GM12878 (cell line): ENCODE data around the gene LST1. TPM values are rescaled to one million over a fixed set of nuclear protein-coding genes. Genes with fewer than 3 reads are reported as not detected.
A peak's percentile ranks its signal among the peaks of the same experiment; 100 is the strongest.

Experiments
- ATAC-seq: fragments of 200-7000 bp; cut with Tn5 transposase; 3 replicates; pipeline ENCODE4 v1.9.1; 2020; ENCODE audit warnings: mild to moderate bottlenecking, moderate library complexity
- BruUV-seq: library from RNA; stranded (reverse); fragments of 400-500 nt; replicated peaks from 2 replicates; lab custom pipeline; 2021; lab: Mats Ljungman, UMichigan
- CTCF ChIA-PET: fragments of 300-600 bp; sonication (Branson Sonifier 250); formaldehyde crosslinking; extraction: SDS; loops from one replicate; lab custom pipeline; 2021; ENCODE audit warnings: inconsistent platforms; lab: Yijun Ruan, JAX
- POLR2A ChIA-PET: fragments of 350-600 bp; formaldehyde crosslinking; extraction: SDS; loops from one replicate; lab custom pipeline; 2021; ENCODE audit warnings: inconsistent platforms; lab: Charles Lee
- RAD21 ChIA-PET: fragments of 300-600 bp; sonication (Branson Sonifier 250); formaldehyde crosslinking; loops from one replicate; lab custom pipeline; 2023; ENCODE audit warnings: antibody characterized with exemption; ENCODE audit not compliant: unreplicated experiment; lab: Charles Lee
- SMC1A ChIA-PET: fragments of 300-600 bp; sonication (Branson Sonifier 250); formaldehyde crosslinking; loops from one replicate; lab custom pipeline; 2023; ENCODE audit not compliant: unreplicated experiment, uncharacterized antibody; lab: Charles Lee
- DNase-seq: peaks from one replicate; pipeline ENCODE4 v3.0.0-alpha.2; 2011; ENCODE audit warnings: low read depth, low spot score
- FAIRE-seq: peaks from 3 replicates; lab custom pipeline; 2011; peaks lifted over from hg19 to GRCh38; lab: Jason Lieb, UNC
- H2AFZ ChIP-seq: 2 replicates; pipeline ENCODE4 v1.6.0; 2011; ENCODE audit warnings: low read depth, low read length, control low read depth; ENCODE audit not compliant: control insufficient read depth
- H3K27ac ChIP-seq: 2 replicates; pipeline ENCODE4 v1.5.1; 2011; ENCODE audit warnings: control low read depth; ENCODE audit not compliant: control insufficient read depth, insufficient read depth
- H3K27me3 ChIP-seq, 2 experiments: replicated peaks in 1 of 2; 2 replicates each; pipeline versions ENCODE4 v1.6.0 to v1.6.1; 2011; ENCODE audit warnings: low read length in 1 of 2; ENCODE audit not compliant: control insufficient read depth in 2 of 2, insufficient read depth in 2 of 2
- H3K36me3 ChIP-seq, 2 experiments: 2 replicates each; pipeline ENCODE4 v1.5.1; 2011; ENCODE audit warnings: low read length in 1 of 2; ENCODE audit not compliant: control insufficient read depth in 2 of 2, insufficient read depth in 2 of 2
- H3K4me1 ChIP-seq: 2 replicates; pipeline ENCODE4 v1.6.1; 2011; ENCODE audit warnings: mild to moderate bottlenecking, low read length, moderate library complexity, mixed read lengths; ENCODE audit not compliant: control insufficient read depth, insufficient read depth
- H3K4me2 ChIP-seq: 2 replicates; pipeline ENCODE4 v1.6.0; 2011; ENCODE audit warnings: control low read depth; ENCODE audit not compliant: control insufficient read depth, insufficient read depth
- H3K4me3 ChIP-seq: fragments of 200-600 bp; sonication (generic); 2 replicates; pipeline ENCODE4 v1.5.1; 2016
- H3K79me2 ChIP-seq: 2 replicates; pipeline ENCODE4 v1.6.0; 2011; ENCODE audit warnings: low read length; ENCODE audit not compliant: control insufficient read depth, insufficient read depth
- H3K9ac ChIP-seq: 2 replicates; pipeline ENCODE4 v1.8.0; 2011; ENCODE audit warnings: low read length, control low read depth, mixed read lengths; ENCODE audit not compliant: control insufficient read depth, insufficient read depth
- H3K9me3 ChIP-seq: replicated peaks from 3 replicates; pipeline ENCODE4 v1.5.1; 2011; ENCODE audit warnings: mild to moderate bottlenecking, low read length; ENCODE audit not compliant: control insufficient read depth, insufficient read depth
- H4K20me1 ChIP-seq: 2 replicates; pipeline ENCODE4 v1.6.0; 2011; ENCODE audit not compliant: control insufficient read depth, insufficient read depth
- CHD2 ChIP-seq: IDR thresholded peaks from 2 replicates; pipeline ENCODE4 v1.6.1; 2011; ENCODE audit warnings: low read depth, low read length, improper control_type of control experiment, borderline replicate concordance
- POU2F2 ChIP-seq: IDR thresholded peaks from 3 replicates; pipeline ENCODE4 v1.6.1; 2011; ENCODE audit warnings: low read depth, mild to moderate bottlenecking, low read length, borderline replicate concordance
- SMC3 ChIP-seq: IDR thresholded peaks from 2 replicates; pipeline ENCODE4 v1.6.1; 2011; ENCODE audit warnings: low read length, improper control_type of control experiment, borderline replicate concordance
- WGBS: methylation state at CpG from one replicate; pipeline ENCODE4 v1.1.6; 2016; ENCODE audit warnings: low lambda C conversion rate; ENCODE audit not compliant: insufficient replicate concordance, insufficient coverage; ENCODE audit errors: missing lambda C conversion rate; 5-methylcytosine and 5-hydroxymethylcytosine counted together
- in situ Hi-C: fragments of 300-500 bp; cut with MboI; formaldehyde crosslinking; loops from 9 replicates; pipeline ENCODE4 v1.14.3; 2018; ENCODE audit warnings: mixed read lengths
- intact Hi-C: fragments of 100-400 bp; cut with micrococcal nuclease; formaldehyde crosslinking; loops from one replicate; pipeline ENCODE4 v1.14.2; 2022; ENCODE audit not compliant: unreplicated experiment
- polyA plus RNA-seq, 11 experiments: library from polyadenylated mRNA; depleted of rRNA in 4 of 11; unstranded in 6 of 11; stranded (reverse) in 5 of 11; fragments of >200 nt; fragmentation: Nextera tagmentation in 4 of 11; fragmentation: Illumina TruSeq in 1 of 11; extraction: Ambion mirVana in 4 of 11; extraction: Trizol in 1 of 11; gene quantifications; 1 replicate in 1 of 11; 2 replicates in 10 of 11; pipeline versions ENCODE4 v1.2.1 to v1.2.3, GENCODE V29; 2011 to 2016; ENCODE audit warnings: inconsistent platforms in 2 of 11, missing spikeins in 2 of 11, low read depth in 1 of 11
- total RNA-seq, 4 experiments: library from RNA; depleted of rRNA in 3 of 4; stranded (reverse); fragments of >200 nt in 3 of 4; fragmentation: Illumina TruSeq in 1 of 4; extraction: Trizol in 1 of 4; gene quantifications; 2 replicates each; pipeline versions ENCODE4 v1.2.1 to v1.2.3, GENCODE V29; 2013 to 2021

LST1 gene
- total and polyA plus RNA-seq, 10 of the 15 experiments (the other 5 are each of a cell fraction or from before 2014, with no cell fraction given), result 4.1 to 35.5 (median 16.4) TPM

- ChIA-PET CTCF (interaction anchor here (0.6 to 34.8 kb wide), 11 partner anchors 9 to 721 kb away, joined by 3 to 2098 read pairs (median 3); partner anchors contain the start of genes C6orf47, DXO, HSPA1B and LST1), POLR2A (interaction anchor here (0.6 to 4.8 kb wide), 26 partner anchors 10 to 655 kb away, joined by 3 to 56 read pairs (median 4); partner anchors contain the start of genes ABHD16A, BAG6, C6orf47 and GPANK1), RAD21 (interaction anchor here (0.9 to 16.9 kb wide), 14 partner anchors 9 to 289 kb away, joined by 3 to 668 read pairs (median 5); partner anchors contain the start of genes ABHD16A, HSPA1B, LTB and MICB), SMC1A (interaction anchor here (0.8 to 34.7 kb wide), 15 partner anchors 10 to 296 kb away, joined by 3 to 1989 read pairs (median 4); partner anchors contain the start of genes ABHD16A, LST1, LTA and LTB)
- no peaks in the 10 kb centered on the region for H3K27me3 ChIP-seq
- intact Hi-C loops (loop anchor here (1.0 to 10.0 kb wide), 2 partner anchors 48 to 364 kb away; partner anchors contain the start of gene ZBTB12), in situ Hi-C loops (loop anchor here (5.0 to 10.0 kb wide), 2 partner anchors 49 to 294 kb away; no protein-coding TSS in a partner anchor)
- TSS peak; percentile 74 for BruUV-seq
- ATAC-seq (peak; percentile 55), FAIRE-seq (no peak), DNase-seq (no peak)
- H3K79me2 ChIP-seq, result peaks cover 69% of the 10 kb centered on the region
- H3K4me2 ChIP-seq, result peak overlapping the region; percentile 85
- peaks cover 18 to 32% of the 10 kb centered on the region in 2 experiments for H3K36me3 ChIP-seq
- TF ChIP-seq CHD2, result peak; percentile 57; the same call in 1 of the 2 replicates
- TF ChIP-seq POU2F2, result no peak
- TF ChIP-seq SMC3, result peak; percentile 20; the same call in 1 of the 2 replicates
- H3K4me3 ChIP-seq, result peak overlapping the region; percentile 94
- no peaks in the 10 kb centered on the region for H3K4me1 ChIP-seq
- H3K9me3 ChIP-seq, result no peaks in the 10 kb centered on the region
- WGBS, result 1% methylated on average over 21 of the region's 21 CpGs
- H3K9ac ChIP-seq, result peak overlapping the region; percentile 99
- peak overlapping the region; percentile 97 for H3K27ac ChIP-seq
- peaks cover 9% of the 10 kb centered on the region for H4K20me1 ChIP-seq
- H2AFZ ChIP-seq, result no peak overlapping the region; the same call in 1 of the 2 replicates
Observed at GRCh38 chr6:31541059-31541657, 44.9 kb upstream of the LST1 start.
